Measurements from ENCODE around the gene TXK. TPM values are rescaled to one million over a fixed set of nuclear protein-coding genes. Genes with fewer than 3 reads are reported as not detected.

The TXK gene
- total and polyA plus RNA-seq, 2 of the 13 experiments (the other 11 are each of a cell fraction or from before 2014, with no cell fraction given): not detected

- intact Hi-C loops (cut with micrococcal nuclease; ENCODE audit: unreplicated experiment): loop anchor here (1.0 to 10.0 kb wide), 2 partner anchors 53 to 311 kb away; partner anchors contain the start of gene SLAIN2
Observed at GRCh38 chr4:48033825-48034413, 100.1 kb downstream of the TXK start.

More at GRCh38 chr4:48033825-48034413, 100.1 kb downstream of the TXK start:
- DNase-seq (ENCODE audit: low spot score) (peak; percentile 28), ATAC-seq (peak; percentile 72), FAIRE-seq (no peak)
- Histone ChIP-seq H4K20me1 (ENCODE audit: insufficient read depth, low read length) (no peaks in the 10 kb centered on the region), H3K4me2 (ENCODE audit: low read depth, low read length) (peak overlapping the region; percentile 31; the same call in 1 of the 2 replicates), H3K79me2 (ENCODE audit: insufficient read depth, low read length) (no peaks in the 10 kb centered on the region), H3K27me3 (ENCODE audit: control insufficient read depth in 1 of 2, insufficient read depth in 2 of 2, low read length in 2 of 2) (no peaks in the 10 kb centered on the region), H3K27ac (ENCODE audit: extremely low read length, insufficient read depth, low read length) (no peak overlapping the region), H3K9me3 (ENCODE audit: low read length) (no peaks in the 10 kb centered on the region), H3K9ac (ENCODE audit: insufficient read depth, low read depth, low read length) (no peak overlapping the region), H3K36me3 (replicated peaks in 1 of 2; ENCODE audit: control insufficient read depth in 1 of 2, insufficient read depth in 2 of 2, low read length in 2 of 2) (peaks cover 0 to 1% of the 10 kb centered on the region in 2 experiments; a peak in 1 of 5 replicates), H2AFZ (ENCODE audit: low read length) (no peak overlapping the region), H3K4me1 (ENCODE audit: insufficient read depth, low read length) (peaks cover 38% of the 10 kb centered on the region), H3K4me3 (replicated peaks in 1 of 3; ENCODE audit: insufficient read depth in 1 of 3, low read depth in 2 of 3, low read length in 3 of 3) (no peak overlapping the region)
- WGBS (ENCODE audit: low lambda C conversion rate): 88% methylated on average over 1 of the region's 1 CpG
- in situ Hi-C loops (cut with HindIII; ENCODE audit: extremely low pct_ligation_motif_present, low pct_unique_long_range_greater_than_20kb): no loop called here
- ChIA-PET POLR2A (no interaction called here), CTCF (ENCODE audit: low intra/inter-chr PET ratio, low total read pairs) (interaction anchor here (0.8 to 1.0 kb wide), 3 partner anchors 17 to 53 kb away, joined by 3 to 8 read pairs (median 5); partner anchors contain the start of genes CNGA1 and NIPAL1)
- BruUV-seq (replicated peaks): no TSS peak
- TF ChIP-seq CTCF (CRISPR knock-in tag; IDR thresholded peaks at IDR 0.05) (peak; percentile 55), STAG1 (CRISPR knock-in tag; IDR thresholded peaks at IDR 0.05) (peak; percentile 37; the same call in 1 of the 2 replicates), SMC3 (IDR thresholded peaks at IDR 0.05; ENCODE audit: low read length) (peak; percentile 23; the same call in 1 of the 2 replicates), ISX (CRISPR knock-in tag; conservative IDR thresholded peaks at IDR 0.05) (no peak)

Data from HepG2 (cell line).